NCI-H2029 treated with DMSO at 0.1 percent for 48 hours (cell line): ENCODE results near the gene CADM1.

Source experiments
- DNase-seq: peaks from one replicate; lab custom pipeline; 2025; lab: John Stamatoyannopoulos, UW

The CADM1 gene

GRCh38 chr11:115202900-115203552, 301.2 kb downstream of the CADM1 start:
- DNase-seq, result no peak

GRCh38 chr11:115202074-115202473, 302.1 kb downstream of the CADM1 start:
- DNase-seq, result no peak

- DNase-seq, result no peak
Observed at GRCh38 chr11:115201111-115201792, 303.0 kb downstream of the CADM1 start.

GRCh38 chr11:115199481-115200069, 304.6 kb downstream of the CADM1 start:
- DNase-seq, result no peak

- peak; percentile 59 for DNase-seq
Observed at GRCh38 chr11:115198321-115198741, 305.9 kb downstream of the CADM1 start.

- no peak for DNase-seq
Observed at GRCh38 chr11:115197433-115197832, 306.8 kb downstream of the CADM1 start.

GRCh38 chr11:115197031-115197430, 307.2 kb downstream of the CADM1 start:
- DNase-seq, result no peak

GRCh38 chr11:115194802-115195110, 309.5 kb downstream of the CADM1 start:
- DNase-seq, result no peak

GRCh38 chr11:115193914-115194801, 310.1 kb downstream of the CADM1 start:
- no peak for DNase-seq

GRCh38 chr11:115191761-115192160, 312.5 kb downstream of the CADM1 start:
- DNase-seq, result no peak

- DNase-seq, result no peak
Observed at GRCh38 chr11:115190196-115190595, 314.0 kb downstream of the CADM1 start.

- no peak for DNase-seq
Observed at GRCh38 chr11:115188898-115189278, 315.3 kb downstream of the CADM1 start.

GRCh38 chr11:115188188-115188897, 315.9 kb downstream of the CADM1 start:
- DNase-seq, result no peak

GRCh38 chr11:115185931-115186330, 318.3 kb downstream of the CADM1 start:
- DNase-seq, result no peak

GRCh38 chr11:115185507-115185906, 318.7 kb downstream of the CADM1 start:
- no peak for DNase-seq

GRCh38 chr11:115184901-115185300, 319.3 kb downstream of the CADM1 start:
- peak; percentile 54 for DNase-seq

GRCh38 chr11:115183830-115184229, 320.4 kb downstream of the CADM1 start:
- no peak for DNase-seq

- no peak for DNase-seq
Observed at GRCh38 chr11:115183136-115183535, 321.1 kb downstream of the CADM1 start.

- no peak for DNase-seq
Observed at GRCh38 chr11:115182282-115182955, 321.8 kb downstream of the CADM1 start.

GRCh38 chr11:115181538-115181937, 322.7 kb downstream of the CADM1 start:
- no peak for DNase-seq

- DNase-seq, result no peak
Observed at GRCh38 chr11:115180272-115180671, 323.9 kb downstream of the CADM1 start.
